ENCODE data around the gene CXCL13.
"Not testable (repeated sequence)": the region's sequence is repeated elsewhere in the genome, so short reads cannot be mapped to it uniquely, and the experiment has no call there.

The CXCL13 gene

GRCh38 chr4:77613267-77613666 lies 7.6 kb downstream of the CXCL13 start:
- DNase-seq, result no peak

- DNase-seq, result no peak
These were observed 9.5 kb downstream of the CXCL13 start for GRCh38 chr4:77615153-77615552.

- DNase-seq, result no peak
These were observed 11.6 kb downstream of the CXCL13 start for GRCh38 chr4:77617203-77617602.

- DNase-seq, result peak; percentile 41
These were observed 13.0 kb downstream of the CXCL13 start for GRCh38 chr4:77618383-77619241.

GRCh38 chr4:77619408-77619807 lies 13.8 kb downstream of the CXCL13 start:
- no peak for DNase-seq

- DNase-seq, result no peak
These were observed 15.6 kb downstream of the CXCL13 start for GRCh38 chr4:77621254-77621653.

GRCh38 chr4:77623091-77623490 lies 17.5 kb downstream of the CXCL13 start:
- DNase-seq, result no peak

- DNase-seq, result no peak
These were observed 18.6 kb downstream of the CXCL13 start for GRCh38 chr4:77624213-77624612.

- no peak for DNase-seq
These were observed 19.9 kb downstream of the CXCL13 start for GRCh38 chr4:77625485-77625884.

- no peak for DNase-seq
These were observed 24.3 kb downstream of the CXCL13 start for GRCh38 chr4:77629885-77630284.

- no peak for DNase-seq
These were observed 25.7 kb downstream of the CXCL13 start for GRCh38 chr4:77631276-77631675.

- DNase-seq, result no peak
These were observed 28.6 kb downstream of the CXCL13 start for GRCh38 chr4:77634132-77634785.

GRCh38 chr4:77635246-77635645 lies 29.6 kb downstream of the CXCL13 start:
- DNase-seq, result no peak

- DNase-seq, result no peak
These were observed 30.3 kb downstream of the CXCL13 start for GRCh38 chr4:77635876-77636275.

- no peak for DNase-seq
These were observed 31.3 kb downstream of the CXCL13 start for GRCh38 chr4:77636902-77637301.

GRCh38 chr4:77644069-77644468 lies 38.4 kb downstream of the CXCL13 start:
- DNase-seq, result not testable (repeated sequence)

- DNase-seq, result no peak
These were observed 45.2 kb downstream of the CXCL13 start for GRCh38 chr4:77650787-77651186.

- DNase-seq, result no peak
These were observed 46.2 kb downstream of the CXCL13 start for GRCh38 chr4:77651820-77652219.

- no peak for DNase-seq
These were observed 46.7 kb downstream of the CXCL13 start for GRCh38 chr4:77652237-77652897.

- no peak for DNase-seq
These were observed 47.6 kb downstream of the CXCL13 start for GRCh38 chr4:77653162-77653758.

GRCh38 chr4:77660318-77660717 lies 54.7 kb downstream of the CXCL13 start:
- DNase-seq, result not testable (repeated sequence)
